Activated T-cell treated with anti-CD3 and anti-CD28 coated beads, Interleukin-2, amount 50 U/mL, for 72 hours (primary cell): ENCODE results near the gene BRSK2. TPM values are rescaled to one million over a fixed set of nuclear protein-coding genes. Genes with fewer than 3 reads are reported as not detected.
"Not testable (repeated sequence)": the region's sequence is repeated elsewhere in the genome, so short reads cannot be mapped to it uniquely, and the experiment has no call there.

Source experiments
- ATAC-seq, 2 donors: fragments of 150-1000 bp; cut with Tn5 transposase; replicated peaks in 1 of 2; 2 replicates each; pipeline ENCODE4 v1.10.0; 2021; ENCODE audit warnings: moderate library complexity in 2 of 2, mild to moderate bottlenecking in 1 of 2
- DNase-seq, 2 donors: peaks; one replicate each; pipeline ENCODE4 v3.0.0; 2021 to 2022; ENCODE audit warnings: mixed read lengths in 1 of 2
- H3K27ac Mint-ChIP-seq: one replicate; pipeline ENCODE4 v1.8.0; 2022; ENCODE audit warnings: mild to moderate bottlenecking, moderate library complexity, mixed read lengths
- H3K27me3 Mint-ChIP-seq: one replicate; pipeline ENCODE4 v1.8.0; 2022; ENCODE audit warnings: low read depth, mixed read lengths
- H3K36me3 Mint-ChIP-seq, 2 donors: one replicate each; pipeline ENCODE4 v1.8.0; 2022; ENCODE audit warnings: mixed read lengths in 2 of 2, mild to moderate bottlenecking in 1 of 2; ENCODE audit not compliant: insufficient read depth in 2 of 2
- H3K4me1 Mint-ChIP-seq: one replicate; pipeline ENCODE4 v1.8.0; 2022; ENCODE audit warnings: low read depth, mixed read lengths
- H3K4me3 Mint-ChIP-seq, 2 donors: one replicate each; pipeline ENCODE4 v1.8.0; 2022; ENCODE audit warnings: mild to moderate bottlenecking in 2 of 2, mixed read lengths in 2 of 2, moderate library complexity in 2 of 2
- H3K9me3 Mint-ChIP-seq, 2 donors: one replicate each; pipeline ENCODE4 v1.8.0; 2022; ENCODE audit warnings: mixed read lengths in 2 of 2
- total RNA-seq, 2 donors: library from RNA; stranded (reverse); gene quantifications; one replicate each; pipeline ENCODE4 v1.2.3, GENCODE V29; 2022

Gene BRSK2
- total RNA-seq, 2 donors from 2014 or later, result 0.51 to 0.84 TPM

- Mint-ChIP-seq H3K9me3 (no peaks in the 10 kb centered on the region), H3K36me3 (no peaks in the 10 kb centered on the region), H3K27me3 (no peaks in the 10 kb centered on the region), H3K4me3 (no peak overlapping the region), H3K4me1 (peaks cover 8% of the 10 kb centered on the region), H3K27ac (no peak overlapping the region)
- ATAC-seq, result no peak
- DNase-seq, result no peak
Measured at GRCh38 chr11:1348796-1349326, 40.9 kb upstream of the BRSK2 start.

GRCh38 chr11:1349327-1350041 lies 40.2 kb upstream of the BRSK2 start:
- DNase-seq (no peak), ATAC-seq (no peak)
- Mint-ChIP-seq H3K27ac (no peak overlapping the region), H3K9me3 (no peaks in the 10 kb centered on the region), H3K27me3 (no peaks in the 10 kb centered on the region), H3K36me3 (no peaks in the 10 kb centered on the region), H3K4me1 (peaks cover 8% of the 10 kb centered on the region), H3K4me3 (no peak overlapping the region)

GRCh38 chr11:1350086-1350725 lies 39.5 kb upstream of the BRSK2 start:
- DNase-seq (no peak), ATAC-seq (no peak)
- Mint-ChIP-seq H3K9me3 (no peaks in the 10 kb centered on the region), H3K27ac (no peak overlapping the region), H3K4me1 (peaks cover 8% of the 10 kb centered on the region), H3K27me3 (no peaks in the 10 kb centered on the region), H3K36me3 (no peaks in the 10 kb centered on the region), H3K4me3 (no peak overlapping the region)

- no peaks in the 10 kb centered on the region for H3K4me1 Mint-ChIP-seq
- ATAC-seq, result no peak
- no peak for DNase-seq
Measured at GRCh38 chr11:1351278-1351937, 38.3 kb upstream of the BRSK2 start.

GRCh38 chr11:1352696-1353382 lies 36.9 kb upstream of the BRSK2 start:
- no peak for ATAC-seq
- H3K27ac Mint-ChIP-seq, result no peak overlapping the region
- H3K36me3 Mint-ChIP-seq, result no peaks in the 10 kb centered on the region
- no peaks in the 10 kb centered on the region for H3K4me1 Mint-ChIP-seq
- no peak overlapping the region for H3K4me3 Mint-ChIP-seq
- no peak for DNase-seq
- peaks cover 11% of the 10 kb centered on the region for H3K27me3 Mint-ChIP-seq
- no peaks in the 10 kb centered on the region for H3K9me3 Mint-ChIP-seq

More at GRCh38 chr11:1351278-1351937, 38.3 kb upstream of the BRSK2 start:
- H3K36me3 Mint-ChIP-seq, result no peaks in the 10 kb centered on the region
- no peak overlapping the region for H3K4me3 Mint-ChIP-seq
- H3K9me3 Mint-ChIP-seq, result no peaks in the 10 kb centered on the region
- no peak overlapping the region for H3K27ac Mint-ChIP-seq
- H3K27me3 Mint-ChIP-seq, result peaks cover 5% of the 10 kb centered on the region

- H3K36me3 Mint-ChIP-seq, result no peaks in the 10 kb centered on the region
- DNase-seq, result no peak
- H3K4me1 Mint-ChIP-seq, result no peaks in the 10 kb centered on the region
- no peak overlapping the region for H3K4me3 Mint-ChIP-seq
- H3K27me3 Mint-ChIP-seq, result peaks cover 11% of the 10 kb centered on the region
- no peak overlapping the region for H3K27ac Mint-ChIP-seq
- no peaks in the 10 kb centered on the region for H3K9me3 Mint-ChIP-seq
- no peak for ATAC-seq
Measured at GRCh38 chr11:1353383-1354124, 36.2 kb upstream of the BRSK2 start.

- Mint-ChIP-seq H3K27ac (no peak overlapping the region), H3K4me1 (no peaks in the 10 kb centered on the region), H3K36me3 (no peaks in the 10 kb centered on the region), H3K9me3 (no peaks in the 10 kb centered on the region), H3K4me3 (no peak overlapping the region), H3K27me3 (peaks cover 11% of the 10 kb centered on the region)
- ATAC-seq (no peak), DNase-seq (no peak)
Measured at GRCh38 chr11:1354125-1354938, 35.4 kb upstream of the BRSK2 start.

- no peaks in the 10 kb centered on the region for H3K36me3 Mint-ChIP-seq
- no peak for DNase-seq
- H3K27me3 Mint-ChIP-seq, result peaks cover 11% of the 10 kb centered on the region
- no peaks in the 10 kb centered on the region for H3K4me1 Mint-ChIP-seq
- H3K27ac Mint-ChIP-seq, result no peak overlapping the region
- ATAC-seq, result no peak
- H3K4me3 Mint-ChIP-seq, result no peak overlapping the region
- H3K9me3 Mint-ChIP-seq, result no peaks in the 10 kb centered on the region
Measured at GRCh38 chr11:1356007-1356435, 33.7 kb upstream of the BRSK2 start.

GRCh38 chr11:1356478-1356960 lies 33.2 kb upstream of the BRSK2 start:
- H3K36me3 Mint-ChIP-seq, result no peaks in the 10 kb centered on the region
- peaks cover 11% of the 10 kb centered on the region for H3K27me3 Mint-ChIP-seq
- ATAC-seq (no peak), DNase-seq (no peak)
- H3K9me3 Mint-ChIP-seq, result no peaks in the 10 kb centered on the region
- H3K4me3 Mint-ChIP-seq, result no peak overlapping the region
- H3K27ac Mint-ChIP-seq, result no peak overlapping the region
- H3K4me1 Mint-ChIP-seq, result no peaks in the 10 kb centered on the region

GRCh38 chr11:1358286-1358685 lies 31.4 kb upstream of the BRSK2 start:
- Mint-ChIP-seq H3K27me3 (peaks cover 11% of the 10 kb centered on the region), H3K27ac (no peak overlapping the region), H3K4me3 (no peak overlapping the region), H3K9me3 (no peaks in the 10 kb centered on the region), H3K4me1 (no peaks in the 10 kb centered on the region), H3K36me3 (no peaks in the 10 kb centered on the region)
- ATAC-seq (no peak), DNase-seq (no peak)

- ATAC-seq, DNase-seq, H3K4me1 Mint-ChIP-seq, H3K27ac Mint-ChIP-seq, H3K4me3 Mint-ChIP-seq, H3K36me3 Mint-ChIP-seq, H3K9me3 Mint-ChIP-seq: not testable (repeated sequence)
- peaks cover 11% of the 10 kb centered on the region for H3K27me3 Mint-ChIP-seq
Measured at GRCh38 chr11:1358931-1359330, 30.8 kb upstream of the BRSK2 start.

- DNase-seq (no peak), ATAC-seq (no peak)
- Mint-ChIP-seq H3K4me3 (no peak overlapping the region), H3K27me3 (peaks cover 11% of the 10 kb centered on the region), H3K4me1 (no peaks in the 10 kb centered on the region), H3K9me3 (no peaks in the 10 kb centered on the region), H3K36me3 (no peaks in the 10 kb centered on the region), H3K27ac (no peak overlapping the region)
Measured at GRCh38 chr11:1359556-1359955, 30.2 kb upstream of the BRSK2 start.
